Measurements from ENCODE around the gene PLXDC2. TPM values are rescaled to one million over a fixed set of nuclear protein-coding genes. Genes with fewer than 3 reads are reported as not detected.

PLXDC2 gene
- total RNA-seq, 1 donor from 2014 or later: 0.16 TPM

- no peaks in the 10 kb centered on the region for H3K36me3 Mint-ChIP-seq (ENCODE audit: low read depth)
- H3K4me1 Mint-ChIP-seq: no peaks in the 10 kb centered on the region
- no peak for TF ChIP-seq CTCF (IDR thresholded peaks at IDR 0.05)
- intact Hi-C loops (cut with micrococcal nuclease): no loop called here
- no peak overlapping the region for H3K4me3 Mint-ChIP-seq
- ChIA-PET CTCF (no interaction called here), POLR2A (no interaction called here)
- no peak overlapping the region for H3K27ac Mint-ChIP-seq
- no peaks in the 10 kb centered on the region for H3K27me3 Mint-ChIP-seq
- no peaks in the 10 kb centered on the region for H3K9me3 Mint-ChIP-seq
- ATAC-seq (ENCODE audit: low read depth): no peak
- no peak for DNase-seq
Observed at GRCh38 chr10:19971343-19972052, 155.3 kb downstream of the PLXDC2 start.

- Mint-ChIP-seq H3K9me3 (peaks cover 2% of the 10 kb centered on the region), H3K27me3 (no peaks in the 10 kb centered on the region), H3K36me3 (ENCODE audit: low read depth) (no peaks in the 10 kb centered on the region), H3K4me3 (no peak overlapping the region), H3K4me1 (no peaks in the 10 kb centered on the region), H3K27ac (no peak overlapping the region)
- DNase-seq (no peak), ATAC-seq (ENCODE audit: low read depth) (no peak)
- no peak for TF ChIP-seq CTCF (IDR thresholded peaks at IDR 0.05)
- intact Hi-C loops (cut with micrococcal nuclease): no loop called here
- CTCF ChIA-PET: no interaction called here
- POLR2A ChIA-PET: no interaction called here
Observed at GRCh38 chr10:19974138-19974537, 157.9 kb downstream of the PLXDC2 start.

GRCh38 chr10:19974554-19974953, 158.3 kb downstream of the PLXDC2 start:
- H3K4me3 Mint-ChIP-seq: no peak overlapping the region
- POLR2A ChIA-PET: no interaction called here
- no peak overlapping the region for H3K27ac Mint-ChIP-seq
- H3K9me3 Mint-ChIP-seq: peaks cover 2% of the 10 kb centered on the region
- no peaks in the 10 kb centered on the region for H3K36me3 Mint-ChIP-seq (ENCODE audit: low read depth)
- ATAC-seq (ENCODE audit: low read depth) (no peak), DNase-seq (no peak)
- H3K27me3 Mint-ChIP-seq: no peaks in the 10 kb centered on the region
- H3K4me1 Mint-ChIP-seq: no peaks in the 10 kb centered on the region
- CTCF ChIA-PET: no interaction called here
- no peak for TF ChIP-seq CTCF (IDR thresholded peaks at IDR 0.05)
- intact Hi-C loops (cut with micrococcal nuclease): no loop called here

GRCh38 chr10:19977097-19977521, 160.9 kb downstream of the PLXDC2 start:
- POLR2A ChIA-PET: no interaction called here
- no peak for ATAC-seq (ENCODE audit: low read depth)
- TF ChIP-seq CTCF (IDR thresholded peaks at IDR 0.05): no peak
- CTCF ChIA-PET: no interaction called here
- intact Hi-C loops (cut with micrococcal nuclease): no loop called here
- Mint-ChIP-seq H3K9me3 (peaks cover 2% of the 10 kb centered on the region), H3K36me3 (ENCODE audit: low read depth) (no peaks in the 10 kb centered on the region), H3K27me3 (no peaks in the 10 kb centered on the region), H3K4me1 (no peaks in the 10 kb centered on the region), H3K4me3 (no peak overlapping the region), H3K27ac (no peak overlapping the region)
- DNase-seq: no peak

GRCh38 chr10:19979628-19980027, 163.4 kb downstream of the PLXDC2 start:
- no peak overlapping the region for H3K4me3 Mint-ChIP-seq
- no peak for ATAC-seq (ENCODE audit: low read depth)
- H3K27me3 Mint-ChIP-seq: no peaks in the 10 kb centered on the region

More at GRCh38 chr10:19979628-19980027, 163.4 kb downstream of the PLXDC2 start:
- no peaks in the 10 kb centered on the region for H3K36me3 Mint-ChIP-seq (ENCODE audit: low read depth)
- ChIA-PET CTCF (no interaction called here), POLR2A (no interaction called here)
- H3K4me1 Mint-ChIP-seq: no peaks in the 10 kb centered on the region
- DNase-seq: no peak
- H3K9me3 Mint-ChIP-seq: peaks cover 2% of the 10 kb centered on the region
- intact Hi-C loops (cut with micrococcal nuclease): no loop called here
- TF ChIP-seq CTCF (IDR thresholded peaks at IDR 0.05): no peak
- H3K27ac Mint-ChIP-seq: no peak overlapping the region

All from activated B cell treated with CpG ODN at 0.5 μM for 24 hours (primary cell).